ENCODE results near the gene GPX4.
"Not testable (repeated sequence)": the region's sequence is repeated elsewhere in the genome, so short reads cannot be mapped to it uniquely, and the experiment has no call there.

GPX4 gene

GRCh38 chr19:1121395-1121794 is 17.6 kb downstream of the GPX4 start:
- Histone ChIP-seq H3K9me3 (ENCODE audit: control insufficient read depth, insufficient read depth, low read length) (no peaks in the 10 kb centered on the region), H3K27me3 (ENCODE audit: control insufficient read depth, insufficient read depth, low read length) (no peaks in the 10 kb centered on the region), H3K4me1 (ENCODE audit: control insufficient read depth, insufficient read depth, low read length) (peaks cover 2% of the 10 kb centered on the region; the same call in 1 of the 2 replicates), H3K36me3 (ENCODE audit: control insufficient read depth, insufficient read depth, low read length) (peaks cover 27% of the 10 kb centered on the region), H3K27ac (ENCODE audit: low read length) (no peak overlapping the region), H3K4me3 (ENCODE audit: low read length) (no peak overlapping the region)
- no peak for DNase-seq (ENCODE audit: low read depth, low spot score)
- no CpG with 5 or more reads among the region's 10 CpGs for WGBS (ENCODE audit: insufficient coverage, insufficient read length)

GRCh38 chr19:1122021-1122971 is 18.5 kb downstream of the GPX4 start:
- Histone ChIP-seq H3K4me3 (ENCODE audit: low read length) (no peak overlapping the region), H3K36me3 (ENCODE audit: control insufficient read depth, insufficient read depth, low read length) (peaks cover 23% of the 10 kb centered on the region), H3K27ac (ENCODE audit: low read length) (no peak overlapping the region), H3K9me3 (ENCODE audit: control insufficient read depth, insufficient read depth, low read length) (no peaks in the 10 kb centered on the region), H3K4me1 (ENCODE audit: control insufficient read depth, insufficient read depth, low read length) (peaks cover 2% of the 10 kb centered on the region; the same call in 1 of the 2 replicates), H3K27me3 (ENCODE audit: control insufficient read depth, insufficient read depth, low read length) (no peaks in the 10 kb centered on the region)
- 100% methylated on average over 2 of the region's 63 CpGs for WGBS (ENCODE audit: insufficient coverage, insufficient read length)
- DNase-seq (ENCODE audit: low read depth, low spot score): no peak

- no peak for DNase-seq (ENCODE audit: low read depth, low spot score)
These were observed 19.2 kb downstream of the GPX4 start for GRCh38 chr19:1122972-1123363.

GRCh38 chr19:1123381-1123780 is 19.6 kb downstream of the GPX4 start:
- peaks cover 22% of the 10 kb centered on the region for H3K36me3 ChIP-seq (ENCODE audit: control insufficient read depth, insufficient read depth, low read length)
- H3K9me3 ChIP-seq (ENCODE audit: control insufficient read depth, insufficient read depth, low read length): no peaks in the 10 kb centered on the region
- H3K27me3 ChIP-seq (ENCODE audit: control insufficient read depth, insufficient read depth, low read length): no peaks in the 10 kb centered on the region
- H3K27ac ChIP-seq (ENCODE audit: low read length): no peak overlapping the region
- H3K4me3 ChIP-seq (ENCODE audit: low read length): no peak overlapping the region
- H3K4me1 ChIP-seq (ENCODE audit: control insufficient read depth, insufficient read depth, low read length): peaks cover 2% of the 10 kb centered on the region; the same call in 1 of the 2 replicates
- WGBS (ENCODE audit: insufficient coverage, insufficient read length): no CpG with 5 or more reads among the region's 20 CpGs
- DNase-seq (ENCODE audit: low read depth, low spot score): no peak

More at GRCh38 chr19:1122972-1123363, 19.2 kb downstream of the GPX4 start:
- H3K27ac ChIP-seq (ENCODE audit: low read length): no peak overlapping the region
- H3K4me3 ChIP-seq (ENCODE audit: low read length): no peak overlapping the region
- peaks cover 2% of the 10 kb centered on the region; the same call in 1 of the 2 replicates for H3K4me1 ChIP-seq (ENCODE audit: control insufficient read depth, insufficient read depth, low read length)
- peaks cover 22% of the 10 kb centered on the region for H3K36me3 ChIP-seq (ENCODE audit: control insufficient read depth, insufficient read depth, low read length)
- no peaks in the 10 kb centered on the region for H3K9me3 ChIP-seq (ENCODE audit: control insufficient read depth, insufficient read depth, low read length)
- WGBS (ENCODE audit: insufficient coverage, insufficient read length): no CpG with 5 or more reads among the region's 21 CpGs
- H3K27me3 ChIP-seq (ENCODE audit: control insufficient read depth, insufficient read depth, low read length): no peaks in the 10 kb centered on the region

GRCh38 chr19:1123885-1124677 is 20.3 kb downstream of the GPX4 start:
- WGBS (ENCODE audit: insufficient coverage, insufficient read length): no CpG with 5 or more reads among the region's 23 CpGs
- Histone ChIP-seq H3K27me3 (ENCODE audit: control insufficient read depth, insufficient read depth, low read length) (no peaks in the 10 kb centered on the region), H3K9me3 (ENCODE audit: control insufficient read depth, insufficient read depth, low read length) (no peaks in the 10 kb centered on the region), H3K4me1 (ENCODE audit: control insufficient read depth, insufficient read depth, low read length) (peaks cover 2% of the 10 kb centered on the region; the same call in 1 of the 2 replicates), H3K36me3 (ENCODE audit: control insufficient read depth, insufficient read depth, low read length) (peaks cover 19% of the 10 kb centered on the region), H3K4me3 (ENCODE audit: low read length) (no peak overlapping the region), H3K27ac (ENCODE audit: low read length) (no peak overlapping the region)
- DNase-seq (ENCODE audit: low read depth, low spot score): no peak

- no CpG with 5 or more reads among the region's 33 CpGs for WGBS (ENCODE audit: insufficient coverage, insufficient read length)
- Histone ChIP-seq H3K27ac (ENCODE audit: low read length) (no peak overlapping the region), H3K4me1 (ENCODE audit: control insufficient read depth, insufficient read depth, low read length) (peaks cover 2% of the 10 kb centered on the region; the same call in 1 of the 2 replicates), H3K36me3 (ENCODE audit: control insufficient read depth, insufficient read depth, low read length) (peaks cover 18% of the 10 kb centered on the region), H3K9me3 (ENCODE audit: control insufficient read depth, insufficient read depth, low read length) (no peaks in the 10 kb centered on the region), H3K4me3 (ENCODE audit: low read length) (no peak overlapping the region), H3K27me3 (ENCODE audit: control insufficient read depth, insufficient read depth, low read length) (no peaks in the 10 kb centered on the region)
- no peak for DNase-seq (ENCODE audit: low read depth, low spot score)
These were observed 22.0 kb downstream of the GPX4 start for GRCh38 chr19:1125601-1126467.

GRCh38 chr19:1126984-1127760 is 23.4 kb downstream of the GPX4 start:
- Histone ChIP-seq H3K9me3 (ENCODE audit: control insufficient read depth, insufficient read depth, low read length) (no peaks in the 10 kb centered on the region), H3K4me1 (ENCODE audit: control insufficient read depth, insufficient read depth, low read length) (peaks cover 2% of the 10 kb centered on the region; the same call in 1 of the 2 replicates), H3K36me3 (ENCODE audit: control insufficient read depth, insufficient read depth, low read length) (peaks cover 11% of the 10 kb centered on the region), H3K4me3 (ENCODE audit: low read length) (no peak overlapping the region), H3K27ac (ENCODE audit: low read length) (no peak overlapping the region), H3K27me3 (ENCODE audit: control insufficient read depth, insufficient read depth, low read length) (no peaks in the 10 kb centered on the region)
- no peak for DNase-seq (ENCODE audit: low read depth, low spot score)
- WGBS (ENCODE audit: insufficient coverage, insufficient read length): no CpG with 5 or more reads among the region's 33 CpGs

- Histone ChIP-seq H3K4me3 (ENCODE audit: low read length) (no peak overlapping the region), H3K4me1 (ENCODE audit: control insufficient read depth, insufficient read depth, low read length) (peaks cover 6% of the 10 kb centered on the region; the same call in 1 of the 2 replicates), H3K9me3 (ENCODE audit: control insufficient read depth, insufficient read depth, low read length) (no peaks in the 10 kb centered on the region), H3K27ac (ENCODE audit: low read length) (no peak overlapping the region), H3K27me3 (ENCODE audit: control insufficient read depth, insufficient read depth, low read length) (no peaks in the 10 kb centered on the region), H3K36me3 (ENCODE audit: control insufficient read depth, insufficient read depth, low read length) (peaks cover 6% of the 10 kb centered on the region)
- no CpG with 5 or more reads among the region's 17 CpGs for WGBS (ENCODE audit: insufficient coverage, insufficient read length)
- no peak for DNase-seq (ENCODE audit: low read depth, low spot score)
These were observed 24.3 kb downstream of the GPX4 start for GRCh38 chr19:1128106-1128505.

- H3K4me1 ChIP-seq (ENCODE audit: control insufficient read depth, insufficient read depth, low read length); DNase-seq (ENCODE audit: low read depth, low spot score); H3K27ac ChIP-seq (ENCODE audit: low read length); H3K36me3 ChIP-seq (ENCODE audit: control insufficient read depth, insufficient read depth, low read length); H3K4me3 ChIP-seq (ENCODE audit: low read length); H3K9me3 ChIP-seq (ENCODE audit: control insufficient read depth, insufficient read depth, low read length); H3K27me3 ChIP-seq (ENCODE audit: control insufficient read depth, insufficient read depth, low read length): not testable (repeated sequence)
- no CpG with 5 or more reads among the region's 7 CpGs for WGBS (ENCODE audit: insufficient coverage, insufficient read length)
These were observed 25.3 kb downstream of the GPX4 start for GRCh38 chr19:1129084-1129483.

Data from iPS DF 6.9 (cell line).